DND-41 (cell line): ENCODE results near the gene ST13.
"Not testable (repeated sequence)": the region's sequence is repeated elsewhere in the genome, so short reads cannot be mapped to it uniquely, and the experiment has no call there.

Experiments
- ATAC-seq: fragments of 200-7000 bp; cut with Tn5 transposase; 3 replicates; pipeline ENCODE4 v1.9.1; 2021; ENCODE audit warnings: low read depth; ENCODE audit not compliant: insufficient read depth
- DNase-seq: peaks from one replicate; pipeline ENCODE4 v3.0.0-alpha.2; 2020
- H2AFZ ChIP-seq: 2 replicates; pipeline ENCODE4 v1.6.0; 2012; ENCODE audit warnings: low read depth, low read length
- H3K27ac ChIP-seq: 2 replicates; pipeline ENCODE4 v1.5.1; 2012; ENCODE audit warnings: low read length, inconsistent platforms
- H3K27me3 ChIP-seq: fragments of 200-600 bp; sonication (generic); 2 replicates; pipeline ENCODE4 v1.6.0; 2012; ENCODE audit warnings: low read length, mild to moderate bottlenecking, inconsistent platforms; ENCODE audit not compliant: insufficient read depth, poor library complexity
- H3K36me3 ChIP-seq: 2 replicates; pipeline ENCODE4 v1.5.1; 2012; ENCODE audit warnings: low read length, inconsistent platforms; ENCODE audit not compliant: insufficient read depth
- H3K4me1 ChIP-seq: 2 replicates; pipeline ENCODE4 v1.5.1; 2012; ENCODE audit warnings: mild to moderate bottlenecking, low read length; ENCODE audit not compliant: insufficient read depth
- H3K4me2 ChIP-seq: 2 replicates; pipeline ENCODE4 v1.6.0; 2012; ENCODE audit warnings: mild to moderate bottlenecking, moderate library complexity, low read length, inconsistent platforms; ENCODE audit not compliant: insufficient read depth
- H3K4me3 ChIP-seq, 2 experiments: fragments of 200-600 bp in 1 of 2; shearing (Covaris generic) in 1 of 2; 2 replicates each; pipeline ENCODE4 v1.5.1; 2012 to 2016; ENCODE audit warnings: inconsistent platforms in 2 of 2, low read length in 2 of 2, mild to moderate bottlenecking in 2 of 2, low read depth in 1 of 2, moderate library complexity in 1 of 2
- H3K79me2 ChIP-seq: 2 replicates; pipeline ENCODE4 v1.6.0; 2012; ENCODE audit warnings: low read length, inconsistent platforms; ENCODE audit not compliant: insufficient read depth
- H3K9ac ChIP-seq: 2 replicates; pipeline ENCODE4 v1.6.0; 2012; ENCODE audit warnings: low read depth, mild to moderate bottlenecking, inconsistent platforms, low read length, moderate library complexity
- H3K9me3 ChIP-seq: 2 replicates; pipeline ENCODE4 v1.5.1; 2012; ENCODE audit warnings: low read length, moderate library complexity, mild to moderate bottlenecking, inconsistent platforms; ENCODE audit not compliant: insufficient read depth, severe bottlenecking
- H4K20me1 ChIP-seq: 2 replicates; pipeline ENCODE4 v1.6.0; 2012; ENCODE audit warnings: low read length; ENCODE audit not compliant: insufficient read depth
- CTCF ChIP-seq: IDR thresholded peaks from 2 replicates; pipeline ENCODE4 v1.5.1; 2012; ENCODE audit warnings: borderline replicate concordance, low read length, moderate library complexity, mild to moderate bottlenecking; ENCODE audit not compliant: poor library complexity, severe bottlenecking; ENCODE audit errors: extremely low read depth
- EZH2 ChIP-seq: IDR thresholded peaks from 3 replicates; pipeline ENCODE4 v1.6.1; 2012; ENCODE audit warnings: borderline replicate concordance, low read depth, mild to moderate bottlenecking, moderate library complexity, low read length, inconsistent platforms; ENCODE audit not compliant: severe bottlenecking

Gene ST13

GRCh38 chr22:40855979-40856512 lies 393 bp downstream of the ST13 start:
- Histone ChIP-seq H3K4me1 (peaks cover 56% of the 10 kb centered on the region), H3K27me3 (no peaks in the 10 kb centered on the region), H4K20me1 (peaks cover 29% of the 10 kb centered on the region), H3K4me3 (peak overlapping the region; percentile 46 to 91), H3K9me3 (no peaks in the 10 kb centered on the region), H2AFZ (peak overlapping the region; percentile 91), H3K27ac (peak overlapping the region; percentile 95), H3K79me2 (peaks cover 92% of the 10 kb centered on the region), H3K4me2 (peak overlapping the region; percentile 88), H3K36me3 (peaks cover 31% of the 10 kb centered on the region), H3K9ac (peak overlapping the region; percentile 84)
- TF ChIP-seq CTCF (no peak), EZH2 (no peak)
- ATAC-seq (peak; percentile 39), DNase-seq (no peak)

- Histone ChIP-seq H3K4me2 (peak overlapping the region; percentile 88), H3K36me3 (peaks cover 32% of the 10 kb centered on the region), H3K79me2 (peaks cover 96% of the 10 kb centered on the region), H3K9ac (peak overlapping the region; percentile 84), H3K27me3 (no peaks in the 10 kb centered on the region), H3K4me3 (peak overlapping the region; percentile 46 to 91; a peak in 3 of 4 replicates), H3K4me1 (peaks cover 58% of the 10 kb centered on the region), H3K9me3 (no peaks in the 10 kb centered on the region), H3K27ac (peak overlapping the region; percentile 95), H2AFZ (peak overlapping the region; percentile 91; the same call in 1 of the 2 replicates), H4K20me1 (peaks cover 30% of the 10 kb centered on the region)
- ATAC-seq, result no peak
- TF ChIP-seq EZH2, result no peak
- DNase-seq, result no peak
Measured at GRCh38 chr22:40855071-40855978, 1.1 kb downstream of the ST13 start.

- Histone ChIP-seq H2AFZ (no peak overlapping the region), H3K4me1 (peaks cover 60% of the 10 kb centered on the region), H3K9ac (peak overlapping the region; percentile 84), H3K4me3 (peak overlapping the region; percentile 2 to 91; a peak in 2 of 4 replicates), H3K79me2 (peaks cover 96% of the 10 kb centered on the region), H3K9me3 (no peaks in the 10 kb centered on the region), H3K27ac (no peak overlapping the region; the same call in 1 of the 2 replicates), H3K36me3 (peaks cover 42% of the 10 kb centered on the region), H3K27me3 (no peaks in the 10 kb centered on the region), H4K20me1 (peaks cover 36% of the 10 kb centered on the region), H3K4me2 (peak overlapping the region; percentile 88)
- DNase-seq (no peak), ATAC-seq (no peak)
- TF ChIP-seq CTCF (no peak), EZH2 (no peak)
Measured at GRCh38 chr22:40853961-40854360, 2.5 kb downstream of the ST13 start.

GRCh38 chr22:40853333-40853732 lies 3.1 kb downstream of the ST13 start:
- TF ChIP-seq CTCF (no peak), EZH2 (no peak)
- H4K20me1 ChIP-seq, result peaks cover 36% of the 10 kb centered on the region
- peak overlapping the region; percentile 88; the same call in 1 of the 2 replicates for H3K4me2 ChIP-seq
- H3K36me3 ChIP-seq, result peaks cover 49% of the 10 kb centered on the region
- H3K79me2 ChIP-seq, result peaks cover 96% of the 10 kb centered on the region
- DNase-seq, result no peak
- H3K27ac ChIP-seq, result peak overlapping the region; percentile 14; the same call in 1 of the 2 replicates
- no peaks in the 10 kb centered on the region for H3K9me3 ChIP-seq
- H2AFZ ChIP-seq, result no peak overlapping the region
- peak overlapping the region; percentile 84 for H3K9ac ChIP-seq
- no peaks in the 10 kb centered on the region for H3K27me3 ChIP-seq
- peak overlapping the region in 1 of 2 experiments; percentile 91; a peak in 2 of 4 replicates for H3K4me3 ChIP-seq
- H3K4me1 ChIP-seq, result peaks cover 53% of the 10 kb centered on the region
- ATAC-seq, result no peak

GRCh38 chr22:40845816-40846215 lies 10.6 kb downstream of the ST13 start:
- not testable (repeated sequence) for H3K27ac ChIP-seq, DNase-seq, H3K9ac ChIP-seq, H2AFZ ChIP-seq, ATAC-seq, H3K27me3 ChIP-seq, H3K4me1 ChIP-seq, H3K4me3 ChIP-seq, H3K9me3 ChIP-seq, H3K4me2 ChIP-seq
- Histone ChIP-seq H3K36me3 (peaks cover 96% of the 10 kb centered on the region), H4K20me1 (peaks cover 15% of the 10 kb centered on the region; the same call in 1 of the 2 replicates), H3K79me2 (peaks cover 99% of the 10 kb centered on the region)
